Testis (tissue), 3 donors: ENCODE results near the gene SETD7. TPM values are rescaled to one million over a fixed set of nuclear protein-coding genes. Genes with fewer than 3 reads are reported as not detected.

Experiments used
- DNase-seq: peaks from one replicate; pipeline ENCODE4 v3.0.0-alpha.2; 2019
- H3K27ac ChIP-seq, 2 donors: fragments of 200-600 bp; sonication (generic); one replicate each; pipeline ENCODE4 v1.5.1; 2019
- H3K27me3 ChIP-seq: fragments of 200-600 bp; sonication (generic); one replicate; pipeline ENCODE4 v1.5.1; 2019
- H3K36me3 ChIP-seq: fragments of 200-600 bp; sonication (generic); one replicate; pipeline ENCODE4 v1.5.1; 2017; ENCODE audit warnings: low read depth; ENCODE audit errors: missing control alignments
- H3K4me1 ChIP-seq: fragments of 200-600 bp; sonication (generic); one replicate; pipeline ENCODE4 v1.5.1; 2019
- H3K4me3 ChIP-seq, 2 donors: fragments of 200-600 bp; sonication (generic); one replicate each; pipeline ENCODE4 v1.5.1; 2017 to 2019
- H3K9me3 ChIP-seq: fragments of 200-600 bp; sonication (generic); one replicate; pipeline ENCODE4 v1.5.1; 2017
- CTCF ChIP-seq, 3 experiments: fragments of 450-650 bp in 2 of 3; fragments of 200-600 bp in 1 of 3; sonication (generic) in 1 of 3; IDR thresholded peaks; one replicate each; pipeline ENCODE4 v1.5.1; 2016 to 2019; ENCODE audit warnings: antibody characterized with exemption in 3 of 3, mild to moderate bottlenecking in 2 of 3, moderate library complexity in 1 of 3
- POLR2A ChIP-seq: fragments of 450-650 bp; IDR thresholded peaks from one replicate; pipeline ENCODE4 v1.6.1; 2017; ENCODE audit warnings: antibody characterized with exemption, mild to moderate bottlenecking, moderate library complexity
- WGBS, 2 donors: methylation state at CpG; one replicate each; pipeline ENCODE4 v1.1.5; 2018; 5-methylcytosine and 5-hydroxymethylcytosine counted together
- intact Hi-C: fragments of 100-400 bp; cut with DNase I; formaldehyde crosslinking; loops from one replicate; pipeline ENCODE4 v1.15.1; 2023; ENCODE audit warnings: low total_unique reads
- polyA plus RNA-seq: library from polyadenylated mRNA; stranded (reverse); fragments of 350-450 nt; fragmentation: Illumina TruSeq; extraction: RNeasy Lipid Tissue Mini Kit (QIAGEN cat#74804); gene quantifications from one replicate; pipeline ENCODE4 v1.2.3, GENCODE V29; 2014; ENCODE audit warnings: low read depth, low replicate concordance; ENCODE audit not compliant: insufficient read depth
- total RNA-seq, 2 donors: library from RNA; depleted of rRNA; stranded (reverse); fragments of >200 nt; gene quantifications; one replicate each; pipeline ENCODE4 v1.2.3, GENCODE V29; 2016

Gene SETD7
- total and polyA plus RNA-seq, 3 donors from 2014 or later: 39.1 to 66.5 (median 65.7) TPM

GRCh38 chr4:139581096-139581495, 25.1 kb upstream of the SETD7 start:
- H3K4me3 ChIP-seq: no peak overlapping the region
- WGBS, 2 donors: 89 to 91% methylated on average over 7 to 8 of the region's 8 CpGs
- DNase-seq: no peak
- H3K9me3 ChIP-seq: no peaks in the 10 kb centered on the region
- H3K27ac ChIP-seq: no peak overlapping the region
- no peak for TF ChIP-seq POLR2A
- TF ChIP-seq CTCF (IDR thresholded peaks at IDR 0.05): no peak
- H3K27me3 ChIP-seq: no peaks in the 10 kb centered on the region
- no peaks in the 10 kb centered on the region for H3K36me3 ChIP-seq
- intact Hi-C loops: no loop called here
- H3K4me1 ChIP-seq: no peaks in the 10 kb centered on the region

GRCh38 chr4:139576219-139576618, 20.2 kb upstream of the SETD7 start:
- WGBS, 2 donors: 82 to 87% methylated on average over 5 of the region's 5 CpGs
- H3K4me1 ChIP-seq: no peaks in the 10 kb centered on the region
- H3K36me3 ChIP-seq: no peaks in the 10 kb centered on the region
- TF ChIP-seq POLR2A (no peak), CTCF (IDR thresholded peaks at IDR 0.05) (no peak)
- no peak overlapping the region for H3K27ac ChIP-seq
- intact Hi-C loops: no loop called here
- DNase-seq: no peak
- no peaks in the 10 kb centered on the region for H3K27me3 ChIP-seq
- H3K9me3 ChIP-seq: no peaks in the 10 kb centered on the region
- no peak overlapping the region for H3K4me3 ChIP-seq

- no peaks in the 10 kb centered on the region for H3K4me1 ChIP-seq
- no peak overlapping the region for H3K27ac ChIP-seq
- intact Hi-C loops: no loop called here
- no peak overlapping the region for H3K4me3 ChIP-seq
- TF ChIP-seq POLR2A: no peak
- no peak for TF ChIP-seq CTCF (IDR thresholded peaks at IDR 0.05)
- DNase-seq: no peak
- WGBS, 2 donors: 80 to 86% methylated on average over 5 of the region's 5 CpGs
- no peaks in the 10 kb centered on the region for H3K27me3 ChIP-seq
- H3K9me3 ChIP-seq: no peaks in the 10 kb centered on the region
- no peaks in the 10 kb centered on the region for H3K36me3 ChIP-seq
These were observed 19.1 kb upstream of the SETD7 start for GRCh38 chr4:139575072-139575471.

- Histone ChIP-seq H3K27ac (no peak overlapping the region), H3K36me3 (no peaks in the 10 kb centered on the region), H3K27me3 (no peaks in the 10 kb centered on the region), H3K9me3 (no peaks in the 10 kb centered on the region), H3K4me1 (no peaks in the 10 kb centered on the region), H3K4me3 (no peak overlapping the region)
- WGBS, 2 donors: 80 to 81% methylated on average over 3 of the region's 3 CpGs
- TF ChIP-seq POLR2A (no peak), CTCF (IDR thresholded peaks at IDR 0.05) (no peak)
- no peak for DNase-seq
- intact Hi-C loops: no loop called here
These were observed 18.6 kb upstream of the SETD7 start for GRCh38 chr4:139574641-139575040.

- intact Hi-C loops: no loop called here
- H3K4me1 ChIP-seq: peaks cover 8% of the 10 kb centered on the region
- H3K27ac ChIP-seq: peak overlapping the region; percentile 51 to 62
- no peaks in the 10 kb centered on the region for H3K27me3 ChIP-seq
- no peaks in the 10 kb centered on the region for H3K9me3 ChIP-seq
- TF ChIP-seq CTCF (IDR thresholded peaks at IDR 0.05) (no peak), POLR2A (no peak)
- 51 to 62% methylated on average over 10 of the region's 10 CpGs for WGBS, 2 donors
- DNase-seq: peak; percentile 56
- H3K36me3 ChIP-seq: no peaks in the 10 kb centered on the region
- no peak overlapping the region for H3K4me3 ChIP-seq
These were observed 12.4 kb upstream of the SETD7 start for GRCh38 chr4:139568206-139568955.
